ENCODE results near the gene HOXA13. TPM values are rescaled to one million over a fixed set of nuclear protein-coding genes. Genes with fewer than 3 reads are reported as not detected.
A peak's percentile ranks its signal among the peaks of the same experiment; 100 is the strongest.

HOXA13 gene
- total RNA-seq, 4 donors from 2014 or later, result 0.63 to 1.5 (median 0.72) TPM

- DNase-seq (ENCODE audit: low spot score in 2 of 2), result no peak
- 58 to 67% methylated on average over 2 of the region's 2 CpGs for WGBS, 2 donors
- Histone ChIP-seq H3K4me3 (no peak overlapping the region), H3K36me3 (no peaks in the 10 kb centered on the region), H3K27ac (no peak overlapping the region), H3K27me3 (peaks cover 7 to 94% of the 10 kb centered on the region in 2 donors), H3K4me1 (peaks cover 0 to 38% (median 21%) of the 10 kb centered on the region in 4 donors), H3K9me3 (no peaks in the 10 kb centered on the region)
- TF ChIP-seq EP300 (IDR thresholded peaks at IDR 0.05) (no peak), CTCF (IDR thresholded peaks at IDR 0.05) (no peak), POLR2A (IDR thresholded peaks at IDR 0.05) (no peak)
These were observed 5.9 kb downstream of the HOXA13 start for GRCh38 chr7:27194002-27194352.

GRCh38 chr7:27193335-27194001 is 6.4 kb downstream of the HOXA13 start:
- Histone ChIP-seq H3K9me3 (no peaks in the 10 kb centered on the region), H3K27ac (peak overlapping the region in 1 of 4 donors; percentile 87), H3K4me3 (peak overlapping the region in 3 of 4 donors; percentile 19 to 51 (median 43)), H3K27me3 (peaks cover 7 to 94% of the 10 kb centered on the region in 2 donors), H3K36me3 (no peaks in the 10 kb centered on the region), H3K4me1 (peaks cover 0 to 38% (median 23%) of the 10 kb centered on the region in 4 donors)
- WGBS, 2 donors, result 37 to 46% methylated on average over 28 to 29 of the region's 29 CpGs
- DNase-seq (ENCODE audit: low spot score in 2 of 2), result peak in 1 of 2 donors; percentile 12
- TF ChIP-seq POLR2A (IDR thresholded peaks at IDR 0.05) (no peak), CTCF (IDR thresholded peaks at IDR 0.05) (no peak), EP300 (IDR thresholded peaks at IDR 0.05) (no peak)

- WGBS, 2 donors, result 1 to 9% methylated on average over 32 to 62 of the region's 78 CpGs
- DNase-seq (ENCODE audit: low spot score in 2 of 2), result peak in 1 of 2 donors; percentile 21
- TF ChIP-seq EP300 (IDR thresholded peaks at IDR 0.05), result no peak
- TF ChIP-seq CTCF (IDR thresholded peaks at IDR 0.05), result no peak
- TF ChIP-seq POLR2A (IDR thresholded peaks at IDR 0.05), result no peak
- peak overlapping the region in 3 of 4 donors; percentile 17 to 87 (median 50) for H3K27ac ChIP-seq
- H3K4me3 ChIP-seq, result peak overlapping the region; percentile 19 to 51 (median 38)
- no peaks in the 10 kb centered on the region for H3K36me3 ChIP-seq
- no peaks in the 10 kb centered on the region for H3K9me3 ChIP-seq
- H3K27me3 ChIP-seq, result peaks cover under 1 to 94% of the 10 kb centered on the region in 2 donors
- H3K4me1 ChIP-seq, result peaks cover 0 to 38% (median 25%) of the 10 kb centered on the region in 4 donors
These were observed 7.2 kb downstream of the HOXA13 start for GRCh38 chr7:27192546-27193334.

- WGBS, 2 donors, result 13 to 16% methylated on average over 39 of the region's 42 CpGs
- peak in 1 of 2 donors; percentile 26 for DNase-seq (ENCODE audit: low spot score in 2 of 2)
- TF ChIP-seq EP300 (IDR thresholded peaks at IDR 0.05), result peak in 1 of 2 donors; percentile 6
- TF ChIP-seq POLR2A (IDR thresholded peaks at IDR 0.05), result no peak
- TF ChIP-seq CTCF (IDR thresholded peaks at IDR 0.05), result no peak
- Histone ChIP-seq H3K27ac (peak overlapping the region in 3 of 4 donors; percentile 17 to 87 (median 50)), H3K4me3 (peak overlapping the region; percentile 19 to 51 (median 38)), H3K9me3 (no peaks in the 10 kb centered on the region), H3K4me1 (peaks cover 0 to 42% (median 29%) of the 10 kb centered on the region in 4 donors), H3K36me3 (no peaks in the 10 kb centered on the region), H3K27me3 (peaks cover 0 to 94% of the 10 kb centered on the region in 2 donors)
These were observed 7.9 kb downstream of the HOXA13 start for GRCh38 chr7:27191833-27192545.

Data from tibial nerve (tissue), 4 donors.